Osteoblast (primary cell): Measurements from ENCODE around the gene HOXA2. TPM values are rescaled to one million over a fixed set of nuclear protein-coding genes. Genes with fewer than 3 reads are reported as not detected.
A peak's percentile ranks its signal among the peaks of the same experiment; 100 is the strongest.

Experiments
- DNase-seq: peaks from one replicate; pipeline ENCODE4 v3.0.0; 2011; ENCODE audit warnings: low spot score, mixed read lengths; ENCODE audit not compliant: insufficient read length; ENCODE audit errors: missing footprints
- H2AFZ ChIP-seq: 2 replicates; pipeline ENCODE4 v1.6.0; 2011; ENCODE audit warnings: mild to moderate bottlenecking, low read length
- H3K27ac ChIP-seq: 2 replicates; pipeline ENCODE4 v1.5.1; 2011; ENCODE audit warnings: mild to moderate bottlenecking, low read depth, low read length, moderate library complexity
- H3K27me3 ChIP-seq: 2 replicates; pipeline ENCODE4 v1.6.0; 2012; ENCODE audit warnings: mild to moderate bottlenecking, control low read depth, inconsistent platforms, low read length, moderate library complexity; ENCODE audit not compliant: insufficient read depth
- H3K36me3 ChIP-seq: 2 replicates; pipeline ENCODE4 v1.5.1; 2011; ENCODE audit warnings: mild to moderate bottlenecking, low read length, control low read depth, moderate library complexity; ENCODE audit not compliant: insufficient read depth
- H3K4me1 ChIP-seq: 2 replicates; pipeline ENCODE4 v1.5.1; 2011; ENCODE audit warnings: mild to moderate bottlenecking, low read length, control low read depth, moderate library complexity; ENCODE audit not compliant: insufficient read depth
- H3K4me2 ChIP-seq: 2 replicates; pipeline ENCODE4 v1.6.0; 2011; ENCODE audit warnings: mild to moderate bottlenecking, low read length; ENCODE audit not compliant: insufficient read depth
- H3K4me3 ChIP-seq: fragments of 200-600 bp; sonication (generic); 3 replicates; pipeline ENCODE4 v1.5.1; 2012; ENCODE audit warnings: mild to moderate bottlenecking, low read length, inconsistent platforms; ENCODE audit not compliant: insufficient read depth
- H3K79me2 ChIP-seq: 2 replicates; pipeline ENCODE4 v1.6.0; 2012; ENCODE audit warnings: mild to moderate bottlenecking, low read length, control low read depth, inconsistent platforms; ENCODE audit not compliant: insufficient read depth
- H3K9me3 ChIP-seq: 2 replicates; pipeline ENCODE4 v1.5.1; 2011; ENCODE audit warnings: low read depth, low read length, control low read depth
- H4K20me1 ChIP-seq: 2 replicates; pipeline ENCODE4 v1.6.0; 2012; ENCODE audit warnings: mild to moderate bottlenecking, low read length, control low read depth; ENCODE audit not compliant: insufficient read depth
- CTCF ChIP-seq: IDR thresholded peaks from 2 replicates; pipeline ENCODE4 v1.5.1; 2011; ENCODE audit warnings: mild to moderate bottlenecking, low read depth, low read length, moderate library complexity; ENCODE audit errors: extremely low read depth
- total RNA-seq: library from RNA; depleted of rRNA; stranded (reverse); fragments of >200 nt; gene quantifications from 2 replicates; pipeline ENCODE4 v1.2.3, GENCODE V29; 2012

Gene HOXA2
- total RNA-seq, 1 donor = 0.36 TPM

GRCh38 chr7:27108390-27109127, 6.1 kb upstream of the HOXA2 start:
- peak; percentile 96 for DNase-seq
- Histone ChIP-seq H3K27me3 (no peaks in the 10 kb centered on the region), H3K36me3 (no peaks in the 10 kb centered on the region), H3K4me2 (peak overlapping the region; percentile 10), H4K20me1 (peaks cover 5% of the 10 kb centered on the region), H3K9me3 (no peaks in the 10 kb centered on the region), H2AFZ (no peak overlapping the region), H3K4me1 (peaks cover 44% of the 10 kb centered on the region), H3K4me3 (no peak overlapping the region), H3K27ac (no peak overlapping the region), H3K79me2 (peaks cover 12% of the 10 kb centered on the region)
- no peak for TF ChIP-seq CTCF

- Histone ChIP-seq H3K27ac (no peak overlapping the region), H2AFZ (no peak overlapping the region), H3K9me3 (no peaks in the 10 kb centered on the region), H3K36me3 (no peaks in the 10 kb centered on the region), H3K4me1 (peaks cover 39% of the 10 kb centered on the region), H3K79me2 (peaks cover 11% of the 10 kb centered on the region), H3K27me3 (no peaks in the 10 kb centered on the region), H4K20me1 (peaks cover 5% of the 10 kb centered on the region), H3K4me2 (no peak overlapping the region), H3K4me3 (no peak overlapping the region)
- TF ChIP-seq CTCF = no peak
- DNase-seq = peak; percentile 81
These were observed 5.2 kb upstream of the HOXA2 start for GRCh38 chr7:27107391-27108381.

- peaks cover 15% of the 10 kb centered on the region for H3K79me2 ChIP-seq
These were observed 4.4 kb upstream of the HOXA2 start for GRCh38 chr7:27106901-27107240.

More at GRCh38 chr7:27106901-27107240, 4.4 kb upstream of the HOXA2 start:
- no peak overlapping the region for H3K4me3 ChIP-seq
- peaks cover 30% of the 10 kb centered on the region for H3K4me1 ChIP-seq
- H3K36me3 ChIP-seq = no peaks in the 10 kb centered on the region
- no peak for TF ChIP-seq CTCF
- no peaks in the 10 kb centered on the region for H3K9me3 ChIP-seq
- no peak overlapping the region for H2AFZ ChIP-seq
- H3K27ac ChIP-seq = no peak overlapping the region
- no peaks in the 10 kb centered on the region for H3K27me3 ChIP-seq
- no peak overlapping the region for H3K4me2 ChIP-seq
- peaks cover 5% of the 10 kb centered on the region for H4K20me1 ChIP-seq
- no peak for DNase-seq
